Stimulated activated CD4-positive, alpha-beta T cell treated with anti-CD3 and anti-CD28 coated beads, TNF-alpha, amount 100 ng/mL, for 48 hours (primary cell): Measurements from ENCODE around the gene POLG2.
"Not testable (repeated sequence)": the region's sequence is repeated elsewhere in the genome, so short reads cannot be mapped to it uniquely, and the experiment has no call there.

Source experiments
- DNase-seq, 3 donors: peaks; one replicate each; pipeline ENCODE4 v3.0.0-alpha.2; 2020; ENCODE audit warnings: low read depth in 3 of 3

POLG2 gene

GRCh38 chr17:64484380-64484779 is 12.5 kb downstream of the POLG2 start:
- no peak for DNase-seq

DNA sequence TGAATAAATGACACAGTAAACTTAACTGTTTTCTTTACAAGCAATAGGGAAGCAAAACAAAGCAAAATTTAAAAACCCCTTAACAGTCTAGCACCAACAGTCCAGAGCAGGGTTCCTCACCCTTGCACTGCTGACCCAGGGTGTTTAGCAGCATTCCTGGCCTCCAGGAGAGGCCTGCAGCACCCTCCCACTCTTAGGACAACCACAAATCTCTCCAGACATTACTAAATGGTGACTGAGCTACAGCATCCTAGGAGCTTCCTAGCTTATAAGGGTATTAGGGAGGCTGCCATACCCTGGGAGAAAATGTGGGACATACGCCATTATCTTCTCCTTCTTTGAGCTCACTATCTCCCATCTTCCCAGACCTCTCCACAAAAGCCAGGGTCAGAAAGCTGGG is 15.9 kb downstream of the POLG2 start:
- DNase-seq: no peak

GRCh38 chr17:64477849-64478248 is 19.0 kb downstream of the POLG2 start:
- no peak for DNase-seq

- no peak for DNase-seq
Observed at GRCh38 chr17:64472564-64472963, 24.3 kb downstream of the POLG2 start.

GRCh38 chr17:64471440-64471839 is 25.4 kb downstream of the POLG2 start:
- DNase-seq: no peak

DNA sequence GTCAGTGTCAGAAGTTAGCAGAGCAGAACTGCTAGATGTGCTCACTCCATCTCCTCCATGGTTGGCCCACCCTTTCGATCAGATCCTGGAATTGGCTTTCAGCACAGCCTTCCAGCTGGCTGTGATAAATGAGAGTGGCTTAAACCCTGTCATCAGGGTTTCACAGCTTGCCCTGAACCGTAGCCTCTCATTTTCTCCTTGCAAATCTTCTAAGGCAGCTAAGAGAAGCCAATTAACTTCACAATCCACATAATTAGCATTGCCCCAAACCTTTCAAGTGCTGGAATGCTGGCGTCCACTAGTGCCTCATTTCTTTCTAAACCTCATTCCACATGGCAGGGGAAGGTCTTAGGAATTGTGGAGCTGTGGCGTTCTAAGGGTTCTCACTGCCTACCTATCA is 26.2 kb downstream of the POLG2 start:
- no peak for DNase-seq

- not testable (repeated sequence) for DNase-seq
Observed at GRCh38 chr17:64466834-64467233, 30.0 kb downstream of the POLG2 start.

DNA sequence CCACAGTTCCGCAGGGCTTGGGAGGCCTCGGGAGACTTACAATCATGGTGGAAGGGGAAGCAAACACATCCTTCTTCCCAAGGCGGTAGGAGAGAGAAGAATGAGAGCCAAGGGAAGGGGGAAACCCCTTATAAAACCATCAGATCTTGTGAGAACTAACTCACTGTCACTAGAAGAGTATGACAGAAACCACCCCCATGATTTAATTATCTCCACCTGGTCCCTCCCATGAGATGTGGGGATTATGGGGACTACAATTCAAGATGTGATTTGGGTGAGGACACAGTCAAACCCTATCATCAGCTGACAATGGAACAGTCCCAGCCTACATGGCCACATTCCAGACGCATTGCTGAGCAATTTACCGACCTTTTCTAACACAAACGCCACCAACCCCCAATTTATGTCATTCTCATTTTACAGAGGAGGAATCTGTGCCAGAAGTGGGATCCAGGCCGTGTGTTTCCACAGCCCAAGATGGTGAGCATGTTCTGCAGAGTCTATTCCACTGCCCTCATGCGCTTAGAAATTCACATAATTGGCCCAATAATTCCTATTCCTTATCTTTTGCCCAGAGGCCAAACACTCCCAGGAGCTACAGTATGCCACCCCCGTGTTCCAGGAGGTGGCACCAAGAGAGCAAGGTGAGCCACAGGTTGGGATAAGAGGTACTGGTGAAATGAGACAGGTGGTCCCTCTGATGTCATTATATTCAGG is 30.7 kb downstream of the POLG2 start:
- DNase-seq: no peak

GRCh38 chr17:64461788-64462187 is 35.1 kb downstream of the POLG2 start:
- no peak for DNase-seq

GRCh38 chr17:64460955-64461354 is 35.9 kb downstream of the POLG2 start:
- no peak for DNase-seq

DNA sequence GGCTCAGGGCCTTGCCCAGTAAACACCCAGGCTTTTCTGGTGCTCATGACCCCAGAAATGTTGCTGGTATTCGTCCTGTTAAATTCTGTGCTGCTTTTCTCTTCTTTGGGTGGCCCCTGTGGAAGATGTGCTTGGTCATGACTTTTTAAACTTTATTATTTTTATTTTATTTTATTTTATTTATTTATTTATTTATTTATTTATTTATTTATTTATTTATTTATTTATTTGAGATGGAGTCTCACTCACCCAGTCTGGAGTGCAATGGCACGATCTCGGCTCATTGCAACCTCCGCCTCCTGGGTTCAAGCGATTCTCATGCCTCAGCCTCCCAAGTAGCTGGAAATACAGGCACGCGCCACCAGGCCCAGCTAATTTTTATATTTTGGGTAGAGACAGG is 37.0 kb downstream of the POLG2 start:
- not testable (repeated sequence) for DNase-seq

DNA sequence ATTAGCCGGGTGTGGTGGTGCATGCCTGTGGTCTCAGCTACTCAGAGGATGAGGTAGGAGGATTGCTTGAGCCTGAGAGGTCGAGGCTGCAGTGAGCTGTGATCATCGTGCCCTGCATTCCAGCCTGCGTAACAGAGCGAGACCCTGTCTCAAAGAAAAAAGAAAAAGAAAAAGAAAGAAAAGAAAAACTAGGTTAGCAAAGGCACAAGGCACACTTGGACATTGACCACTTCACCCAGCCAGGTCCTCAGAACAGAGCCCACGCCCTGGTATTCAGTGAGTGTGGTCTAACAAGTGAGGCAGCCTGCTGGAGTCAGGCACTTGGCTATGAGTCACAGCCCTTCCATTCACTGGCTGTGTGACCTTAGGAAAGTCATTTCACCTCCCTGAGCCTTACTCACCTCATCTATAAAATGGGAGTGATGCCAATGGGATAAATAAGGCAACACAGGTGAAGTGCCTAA is 37.5 kb downstream of the POLG2 start:
- DNase-seq: no peak

DNA sequence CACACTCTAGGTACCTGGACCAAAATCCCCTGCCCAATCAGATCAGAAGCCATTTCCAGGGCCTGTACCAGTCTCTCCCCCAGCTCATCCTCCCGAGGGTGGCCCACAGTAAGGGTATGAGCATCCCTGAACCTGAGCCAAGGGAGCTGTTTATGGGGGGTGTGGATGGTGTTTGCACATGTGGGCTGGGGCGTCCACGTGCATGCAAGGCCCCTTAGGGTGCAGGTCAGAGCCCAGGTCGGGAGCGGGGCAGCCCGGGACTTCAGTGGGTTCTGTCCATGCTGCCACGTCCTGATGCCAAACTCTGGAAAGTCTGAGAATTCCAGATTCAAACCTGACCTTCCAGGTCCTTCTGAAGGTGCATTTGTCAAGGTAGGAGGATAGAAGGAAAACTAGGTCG is 38.1 kb downstream of the POLG2 start:
- no peak for DNase-seq

GRCh38 chr17:64457156-64457555 is 39.7 kb downstream of the POLG2 start:
- no peak for DNase-seq

DNA sequence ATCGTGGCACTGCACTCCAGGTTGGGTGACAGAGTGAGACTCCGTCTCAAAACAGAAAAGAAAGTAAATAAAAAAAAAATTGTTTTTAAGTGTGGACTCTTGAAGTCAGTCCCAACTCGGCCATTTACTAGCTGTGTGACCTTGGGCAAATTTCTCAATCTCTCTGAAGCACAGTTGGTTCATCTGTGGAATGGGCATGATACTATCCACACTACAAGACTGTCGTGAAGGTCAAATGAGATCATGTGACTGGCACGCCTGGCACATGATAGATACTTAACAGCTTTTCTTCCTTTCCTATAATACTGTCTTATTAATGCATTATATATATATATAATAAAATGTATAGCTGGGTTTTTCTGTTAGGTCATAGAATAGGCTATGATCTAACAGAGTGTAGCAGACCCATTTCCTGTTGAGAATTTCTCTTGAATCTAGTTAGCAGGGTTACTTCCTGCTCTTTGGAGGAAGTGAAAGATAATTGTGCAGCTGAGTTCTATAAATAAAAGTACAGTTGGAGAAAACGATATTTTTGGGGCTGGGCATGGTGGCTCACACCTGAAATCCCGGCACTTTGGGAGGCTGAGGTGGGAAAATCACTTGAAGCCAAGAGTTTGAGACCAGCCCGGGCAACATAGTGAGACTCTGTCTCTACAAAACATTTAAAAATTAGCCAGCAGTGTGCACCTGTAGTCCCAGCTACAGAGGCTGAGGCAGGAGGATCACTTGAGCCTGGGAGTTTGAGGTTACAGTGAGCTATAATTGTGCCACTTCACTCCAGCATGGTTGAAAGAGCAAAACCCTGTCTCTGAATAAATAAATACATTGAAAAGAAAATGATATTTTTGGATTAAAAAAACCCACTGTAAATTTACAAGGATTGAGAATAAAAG is 40.6 kb downstream of the POLG2 start:
- no peak for DNase-seq

DNA sequence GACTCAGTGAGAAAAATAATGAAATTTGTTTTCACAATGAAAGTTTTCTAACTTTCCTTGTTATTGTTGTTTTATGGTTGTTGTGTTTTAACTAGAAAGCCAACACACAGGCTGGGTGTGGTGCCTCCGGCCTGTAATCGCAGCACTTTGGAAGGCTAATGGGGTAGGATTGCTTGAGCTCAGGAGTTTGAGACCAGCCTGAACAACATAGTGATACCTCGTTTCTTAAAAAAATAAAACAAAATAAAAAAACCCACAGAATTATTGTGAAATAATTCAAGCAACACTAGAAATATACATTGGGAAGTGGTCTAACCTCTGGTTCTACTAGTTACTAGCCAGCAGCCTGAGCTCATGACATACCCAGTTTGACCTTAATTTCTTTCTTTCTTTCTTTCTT is 47.3 kb downstream of the POLG2 start:
- no peak for DNase-seq

DNA sequence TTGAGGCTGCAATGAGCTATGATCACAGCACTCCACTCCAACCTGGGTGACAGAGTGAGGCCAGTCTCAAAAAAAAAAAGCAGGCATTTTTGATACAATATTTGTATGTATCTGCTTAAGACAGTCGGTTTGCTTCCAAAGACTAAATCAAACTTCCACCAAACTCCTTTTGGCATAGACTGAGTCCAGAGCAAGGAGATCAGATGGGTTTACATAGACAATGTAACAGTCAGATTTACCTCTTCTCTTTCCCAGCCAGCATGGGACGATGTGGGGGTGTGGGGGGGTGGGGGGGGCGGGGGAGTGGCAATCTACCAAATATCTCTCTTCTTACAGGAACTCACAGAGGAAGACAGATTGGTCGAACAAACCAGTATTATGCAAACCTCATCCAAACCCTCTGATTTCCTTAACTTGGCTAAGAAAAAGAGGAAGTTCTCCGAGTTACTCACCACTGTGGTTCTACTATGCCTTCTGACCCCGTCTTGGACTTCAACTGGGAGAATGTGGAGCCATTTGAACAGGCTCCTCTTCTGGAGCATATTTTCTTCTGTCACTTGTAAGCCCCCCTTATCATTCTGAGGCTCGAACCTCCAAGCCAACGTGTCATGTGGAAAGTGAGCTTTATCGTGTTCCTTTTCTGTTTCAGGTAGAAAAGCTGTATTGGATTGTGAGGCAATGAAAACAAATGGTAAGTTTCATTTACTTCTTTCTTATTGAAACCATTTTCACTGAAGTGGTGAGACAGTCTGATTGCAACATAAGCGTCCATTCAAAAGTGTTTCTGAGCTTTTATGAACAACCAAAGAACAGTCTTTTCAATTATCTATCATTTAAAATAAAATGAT is 48.0 kb downstream of the POLG2 start, which contains the start of gene MILR1:
TSS of gene MILR1 (plus strand) at position 451 of the 848 bp plus-strand sequence. CDS start at position 505, 54 bp downstream.
- no peak for DNase-seq

- no peak for DNase-seq
Observed at GRCh38 chr17:64447526-64447925, 49.3 kb downstream of the POLG2 start.

GRCh38 chr17:64443086-64443760 is 53.6 kb downstream of the POLG2 start:
- no peak for DNase-seq

GRCh38 chr17:64442541-64442971 is 54.3 kb downstream of the POLG2 start:
- no peak for DNase-seq
